C4-2B (cell line): ENCODE measurements around the gene TMEM242.

Experiments used
- ZFX ChIP-seq: fragments of 450-650 bp; IDR thresholded peaks from 2 replicates; pipeline ENCODE4 v1.6.1; 2017
- TF ChIP-seq, protein P1 (sequence below): fragments of 450-650 bp; conservative IDR thresholded peaks from 2 replicates; pipeline ENCODE4 v1.5.1; 2017; ENCODE audit warnings: mild to moderate bottlenecking

DNA sequence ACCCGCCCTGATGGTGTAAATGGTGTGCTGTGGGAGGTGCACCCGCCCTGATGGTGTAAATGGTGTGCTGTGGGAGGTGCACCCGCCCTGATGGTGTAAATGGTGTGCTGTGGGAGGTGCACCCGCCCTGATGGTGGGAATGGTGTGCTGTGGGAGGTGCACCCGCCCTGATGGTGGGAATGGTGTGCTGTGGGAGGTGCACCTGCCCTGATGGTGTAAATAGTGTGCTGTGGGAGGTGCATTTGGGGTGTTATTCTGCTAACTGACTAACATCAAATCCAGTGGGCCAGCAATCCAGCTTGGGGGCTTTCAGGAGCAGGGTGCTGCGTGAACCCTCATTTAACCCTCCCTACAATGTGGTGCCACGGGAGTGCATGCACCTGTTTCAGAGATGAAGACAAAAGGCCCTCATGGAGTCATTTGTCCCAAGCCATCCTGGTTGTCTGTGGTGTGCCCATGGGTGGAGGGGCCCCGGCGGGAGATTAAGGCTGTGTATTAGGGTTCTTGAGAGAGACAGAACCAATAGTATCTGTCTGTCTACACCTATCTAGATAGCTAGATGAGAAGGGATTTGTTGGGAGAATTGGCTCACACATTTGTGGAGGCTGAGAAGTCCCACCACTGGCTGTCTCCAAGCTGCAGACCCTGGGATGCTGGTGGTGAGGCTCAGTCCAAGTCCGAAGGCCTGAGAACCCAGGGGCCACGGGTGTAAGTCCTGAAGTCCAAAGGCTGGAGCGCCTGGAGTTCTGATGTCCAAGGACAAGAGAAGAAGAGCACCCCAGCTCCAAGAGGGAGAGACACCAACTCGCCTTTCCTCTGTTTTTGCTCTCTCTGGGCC, 39.2 kb downstream of the TMEM242 start:
- TF ChIP-seq, protein P1, sequence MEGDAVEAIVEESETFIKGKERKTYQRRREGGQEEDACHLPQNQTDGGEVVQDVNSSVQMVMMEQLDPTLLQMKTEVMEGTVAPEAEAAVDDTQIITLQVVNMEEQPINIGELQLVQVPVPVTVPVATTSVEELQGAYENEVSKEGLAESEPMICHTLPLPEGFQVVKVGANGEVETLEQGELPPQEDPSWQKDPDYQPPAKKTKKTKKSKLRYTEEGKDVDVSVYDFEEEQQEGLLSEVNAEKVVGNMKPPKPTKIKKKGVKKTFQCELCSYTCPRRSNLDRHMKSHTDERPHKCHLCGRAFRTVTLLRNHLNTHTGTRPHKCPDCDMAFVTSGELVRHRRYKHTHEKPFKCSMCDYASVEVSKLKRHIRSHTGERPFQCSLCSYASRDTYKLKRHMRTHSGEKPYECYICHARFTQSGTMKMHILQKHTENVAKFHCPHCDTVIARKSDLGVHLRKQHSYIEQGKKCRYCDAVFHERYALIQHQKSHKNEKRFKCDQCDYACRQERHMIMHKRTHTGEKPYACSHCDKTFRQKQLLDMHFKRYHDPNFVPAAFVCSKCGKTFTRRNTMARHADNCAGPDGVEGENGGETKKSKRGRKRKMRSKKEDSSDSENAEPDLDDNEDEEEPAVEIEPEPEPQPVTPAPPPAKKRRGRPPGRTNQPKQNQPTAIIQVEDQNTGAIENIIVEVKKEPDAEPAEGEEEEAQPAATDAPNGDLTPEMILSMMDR, result no peak
- TF ChIP-seq ZFX, result no peak
